GM21723 (cell line): Measurements from ENCODE around the gene TRIM21.
A peak's percentile ranks its signal among the peaks of the same experiment; 100 is the strongest.
"Not testable (repeated sequence)": the region's sequence is repeated elsewhere in the genome, so short reads cannot be mapped to it uniquely, and the experiment has no call there.

Experiments used
- ATAC-seq: cut with Tn5 transposase; IDR thresholded peaks from one replicate; pipeline ENCODE4 v1.9.1; 2021; ENCODE audit warnings: mild to moderate bottlenecking, moderate library complexity; ENCODE audit not compliant: unreplicated experiment

Gene TRIM21

GRCh38 chr11:4393209-4393857, at the start of gene TRIM21:
TRIM21 (minus strand) TSS chr11:4393702; CDS start chr11:4390409, 3,293 bp downstream.
- ATAC-seq = peak; percentile 100

- ATAC-seq = no peak
Observed at GRCh38 chr11:4441515-4441914, 48.0 kb upstream of the TRIM21 start.

GRCh38 chr11:4436411-4436810, 42.9 kb upstream of the TRIM21 start:
- ATAC-seq = no peak

- ATAC-seq = no peak
Observed at GRCh38 chr11:4433856-4434255, 40.4 kb upstream of the TRIM21 start.

- no peak for ATAC-seq
Observed at GRCh38 chr11:4430051-4430450, 36.5 kb upstream of the TRIM21 start.

GRCh38 chr11:4418403-4418802, 24.9 kb upstream of the TRIM21 start:
- no peak for ATAC-seq

GRCh38 chr11:4416816-4417215, 23.3 kb upstream of the TRIM21 start:
- ATAC-seq = no peak

- ATAC-seq = no peak
Observed at GRCh38 chr11:4416306-4416705, 22.8 kb upstream of the TRIM21 start.

- not testable (repeated sequence) for ATAC-seq
Observed at GRCh38 chr11:4406206-4406605, 12.7 kb upstream of the TRIM21 start.

- ATAC-seq = peak; percentile 26
Observed at GRCh38 chr11:4393858-4394223, 339 bp upstream of the TRIM21 start.

GRCh38 chr11:4388221-4388620, 5.3 kb downstream of the TRIM21 start:
- ATAC-seq = no peak

- ATAC-seq = no peak
Observed at GRCh38 chr11:4385978-4386740, 7.3 kb downstream of the TRIM21 start.

GRCh38 chr11:4381901-4382300, 11.6 kb downstream of the TRIM21 start:
- no peak for ATAC-seq

- no peak for ATAC-seq
Observed at GRCh38 chr11:4375431-4376140, 17.9 kb downstream of the TRIM21 start.

GRCh38 chr11:4370166-4370565, 23.3 kb downstream of the TRIM21 start:
- ATAC-seq = no peak

GRCh38 chr11:4368286-4368685, 25.2 kb downstream of the TRIM21 start, which contains the start of gene OR52B4:
OR52B4 (minus strand) TSS chr11:4368386; CDS start chr11:4368295, 91 bp downstream.
- no peak for ATAC-seq

- ATAC-seq = not testable (repeated sequence)
Observed at GRCh38 chr11:4348142-4348541, 45.4 kb downstream of the TRIM21 start.

- ATAC-seq = not testable (repeated sequence)
Observed at GRCh38 chr11:4345366-4345765, 48.1 kb downstream of the TRIM21 start.
